HepG2 (cell line): ENCODE data around the gene SBNO1. TPM values are rescaled to one million over a fixed set of nuclear protein-coding genes. Genes with fewer than 3 reads are reported as not detected.
A peak's percentile ranks its signal among the peaks of the same experiment; 100 is the strongest.

Source experiments
- ARNTL ChIP-seq: sonication (generic); formaldehyde crosslinking; IDR thresholded peaks from 2 replicates; pipeline ENCODE4 v1.4.0; 2020; ENCODE audit warnings: mild to moderate bottlenecking, missing genetic modification reagents
- FOSL2 ChIP-seq: sonication (generic); formaldehyde crosslinking; IDR thresholded peaks from 2 replicates; pipeline ENCODE4 v1.4.0; 2020; ENCODE audit warnings: missing genetic modification reagents
- HCFC1 ChIP-seq: fragments of 150-350 bp; IDR thresholded peaks from 2 replicates; pipeline ENCODE4 v1.6.1; 2014; ENCODE audit warnings: low read depth, low read length
- HNRNPH1 ChIP-seq: fragments of 200-400 bp; formaldehyde crosslinking; optimal IDR thresholded peaks from 2 replicates; pipeline ENCODE3; 2017; ENCODE audit warnings: mild to moderate bottlenecking, low read depth, low read length
- KLF11 ChIP-seq: IDR thresholded peaks from 2 replicates; pipeline ENCODE4 v1.6.1; 2016; ENCODE audit warnings: missing compliant biosample characterization
- MXI1 ChIP-seq: IDR thresholded peaks from 3 replicates; pipeline ENCODE4 v1.6.1; 2012; ENCODE audit warnings: low read depth, low read length, inconsistent platforms, borderline replicate concordance
- NR2C2 ChIP-seq: sonication (generic); formaldehyde crosslinking; IDR thresholded peaks from 2 replicates; pipeline ENCODE4 v1.4.0; 2020; ENCODE audit warnings: missing genetic modification reagents, mild to moderate bottlenecking, moderate library complexity, borderline replicate concordance
- SMYD3 ChIP-seq: sonication (generic); formaldehyde crosslinking; IDR thresholded peaks from 2 replicates; pipeline ENCODE4 v1.8.1; 2023; ENCODE audit warnings: mild to moderate bottlenecking, missing genetic modification reagents
- SOX13 ChIP-seq, 3 experiments: fragments of 450-650 bp in 1 of 3; sonication (generic) in 1 of 3; formaldehyde crosslinking in 1 of 3; IDR thresholded peaks in 2 of 3; conservative IDR thresholded peaks in 1 of 3; 2 replicates each; pipeline versions ENCODE4 v1.5.0 to v1.6.1; 2016 to 2020; ENCODE audit warnings: antibody characterized with exemption in 1 of 3, mild to moderate bottlenecking in 1 of 3, missing compliant biosample characterization in 1 of 3, missing genetic modification reagents in 1 of 3, moderate library complexity in 1 of 3
- ZMYM2 ChIP-seq: sonication (generic); formaldehyde crosslinking; IDR thresholded peaks from 2 replicates; pipeline ENCODE4 v1.8.0; 2022; ENCODE audit warnings: mild to moderate bottlenecking, missing genetic modification reagents
- ZNF124 ChIP-seq: sonication (generic); formaldehyde crosslinking; IDR thresholded peaks from 2 replicates; pipeline ENCODE4 v1.4.0; 2020; ENCODE audit warnings: missing genetic modification reagents
- ZNF264 ChIP-seq: sonication (generic); formaldehyde crosslinking; IDR thresholded peaks from 2 replicates; pipeline ENCODE4 v1.4.0; 2020; ENCODE audit warnings: missing genetic modification reagents
- ZNF30 ChIP-seq: sonication (generic); formaldehyde crosslinking; IDR thresholded peaks from 2 replicates; pipeline ENCODE4 v1.5.0; 2020; ENCODE audit warnings: mild to moderate bottlenecking, missing genetic modification reagents
- polyA plus RNA-seq, 8 experiments: library from polyadenylated mRNA; depleted of rRNA in 3 of 8; stranded (reverse) in 7 of 8; unstranded in 1 of 8; fragments of >200 nt; fragmentation: Illumina TruSeq in 4 of 8; extraction: Trizol in 4 of 8; gene quantifications; 2 replicates each; pipeline versions ENCODE4 v1.2.1 to v1.2.3, GENCODE V29; 2011 to 2016; ENCODE audit warnings: low read depth in 4 of 8, missing spikeins in 1 of 8, mixed read lengths in 1 of 8; ENCODE audit not compliant: insufficient read depth in 1 of 8
- total RNA-seq, 5 experiments: library from RNA; depleted of rRNA; stranded (reverse); fragments of >200 nt; fragmentation: Illumina TruSeq; extraction: Trizol; gene quantifications; 2 replicates each; pipeline ENCODE4 v1.2.3, GENCODE V29; 2016; ENCODE audit warnings: low read depth in 1 of 5
- TF ChIP-seq, protein P1 (sequence below): sonication (generic); formaldehyde crosslinking; IDR thresholded peaks from 2 replicates; pipeline ENCODE4 v1.4.0; 2020; ENCODE audit warnings: missing genetic modification reagents, borderline replicate concordance
- TF ChIP-seq, protein P2 (sequence below): sonication (generic); formaldehyde crosslinking; IDR thresholded peaks from 2 replicates; pipeline ENCODE4 v1.8.1; 2023; ENCODE audit warnings: mild to moderate bottlenecking, moderate library complexity, missing genetic modification reagents
- TF ChIP-seq, protein P3 (sequence below): IDR thresholded peaks from 2 replicates; pipeline ENCODE4 v1.6.1; 2016; ENCODE audit warnings: low read depth
- TF ChIP-seq, protein P4 (sequence below), 2 experiments: sonication (generic) in 1 of 2; formaldehyde crosslinking in 1 of 2; IDR thresholded peaks; 2 replicates each; pipeline versions ENCODE4 v1.5.1 to v1.6.1; 2011 to 2020; ENCODE audit warnings: borderline replicate concordance in 1 of 2, low read depth in 1 of 2, low read length in 1 of 2, mild to moderate bottlenecking in 1 of 2, missing genetic modification reagents in 1 of 2, moderate library complexity in 1 of 2
- TF ChIP-seq, protein P5 (sequence below): sonication (generic); formaldehyde crosslinking; IDR thresholded peaks from 2 replicates; pipeline ENCODE4 v1.8.1; 2022; ENCODE audit warnings: low read depth, mild to moderate bottlenecking, missing genetic modification reagents

The SBNO1 gene
- total and polyA plus RNA-seq, 2 of the 13 experiments (the other 11 are each of a cell fraction or from before 2014, with no cell fraction given): 10.9 to 40.2 TPM

DNA sequence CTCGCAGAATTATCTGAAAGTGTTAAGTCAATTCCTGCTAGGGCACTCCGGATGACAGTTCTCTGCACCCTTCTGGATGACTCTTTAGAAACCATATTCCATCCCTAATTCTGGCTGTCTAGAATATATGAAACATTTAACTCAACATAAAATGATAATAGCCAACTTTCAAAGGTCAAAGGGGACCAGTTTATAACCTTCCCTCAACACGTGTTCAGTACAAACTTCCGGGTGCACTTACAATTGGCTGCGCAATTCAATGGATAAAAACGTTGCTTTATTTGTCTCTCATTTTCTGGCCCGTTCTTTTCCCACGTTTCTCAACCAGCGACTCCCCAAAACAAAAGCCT, 1.3 kb downstream of the SBNO1 start (continued):
- TF ChIP-seq ZNF264 (CRISPR knock-in tag) (no peak), ZMYM2 (no peak), ZNF124 (no peak), ARNTL (no peak), SOX13 (IDR thresholded peaks at IDR 0.05) (no peak), SOX13 (CRISPR knock-in tag; conservative IDR thresholded peaks at IDR 0.05 in 1 of 2, IDR thresholded peaks at IDR 0.05 in 1 of 2) (no peak), ZNF30 (CRISPR knock-in tag) (no peak), SMYD3 (CRISPR knock-in tag) (no peak), HCFC1 (no peak), NR2C2 (peak; percentile 67; the same call in 1 of the 2 replicates), FOSL2 (CRISPR knock-in tag) (no peak), KLF11 (no peak), HNRNPH1 (no peak), MXI1 (peak; percentile 58; the same call in 2 of the 3 replicates)
- TF ChIP-seq, protein P1, sequence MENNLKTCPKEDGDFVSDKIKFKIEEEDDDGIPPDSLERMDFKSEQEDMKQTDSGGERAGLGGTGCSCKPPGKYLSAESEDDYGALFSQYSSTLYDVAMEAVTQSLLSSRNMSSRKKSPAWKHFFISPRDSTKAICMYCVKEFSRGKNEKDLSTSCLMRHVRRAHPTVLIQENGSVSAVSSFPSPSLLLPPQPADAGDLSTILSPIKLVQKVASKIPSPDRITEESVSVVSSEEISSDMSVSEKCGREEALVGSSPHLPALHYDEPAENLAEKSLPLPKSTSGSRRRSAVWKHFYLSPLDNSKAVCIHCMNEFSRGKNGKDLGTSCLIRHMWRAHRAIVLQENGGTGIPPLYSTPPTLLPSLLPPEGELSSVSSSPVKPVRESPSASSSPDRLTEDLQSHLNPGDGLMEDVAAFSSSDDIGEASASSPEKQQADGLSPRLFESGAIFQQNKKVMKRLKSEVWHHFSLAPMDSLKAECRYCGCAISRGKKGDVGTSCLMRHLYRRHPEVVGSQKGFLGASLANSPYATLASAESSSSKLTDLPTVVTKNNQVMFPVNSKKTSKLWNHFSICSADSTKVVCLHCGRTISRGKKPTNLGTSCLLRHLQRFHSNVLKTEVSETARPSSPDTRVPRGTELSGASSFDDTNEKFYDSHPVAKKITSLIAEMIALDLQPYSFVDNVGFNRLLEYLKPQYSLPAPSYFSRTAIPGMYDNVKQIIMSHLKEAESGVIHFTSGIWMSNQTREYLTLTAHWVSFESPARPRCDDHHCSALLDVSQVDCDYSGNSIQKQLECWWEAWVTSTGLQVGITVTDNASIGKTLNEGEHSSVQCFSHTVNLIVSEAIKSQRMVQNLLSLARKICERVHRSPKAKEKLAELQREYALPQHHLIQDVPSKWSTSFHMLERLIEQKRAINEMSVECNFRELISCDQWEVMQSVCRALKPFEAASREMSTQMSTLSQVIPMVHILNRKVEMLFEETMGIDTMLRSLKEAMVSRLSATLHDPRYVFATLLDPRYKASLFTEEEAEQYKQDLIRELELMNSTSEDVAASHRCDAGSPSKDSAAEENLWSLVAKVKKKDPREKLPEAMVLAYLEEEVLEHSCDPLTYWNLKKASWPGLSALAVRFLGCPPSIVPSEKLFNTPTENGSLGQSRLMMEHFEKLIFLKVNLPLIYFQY (CRISPR knock-in tag): no peak
- TF ChIP-seq, protein P2, sequence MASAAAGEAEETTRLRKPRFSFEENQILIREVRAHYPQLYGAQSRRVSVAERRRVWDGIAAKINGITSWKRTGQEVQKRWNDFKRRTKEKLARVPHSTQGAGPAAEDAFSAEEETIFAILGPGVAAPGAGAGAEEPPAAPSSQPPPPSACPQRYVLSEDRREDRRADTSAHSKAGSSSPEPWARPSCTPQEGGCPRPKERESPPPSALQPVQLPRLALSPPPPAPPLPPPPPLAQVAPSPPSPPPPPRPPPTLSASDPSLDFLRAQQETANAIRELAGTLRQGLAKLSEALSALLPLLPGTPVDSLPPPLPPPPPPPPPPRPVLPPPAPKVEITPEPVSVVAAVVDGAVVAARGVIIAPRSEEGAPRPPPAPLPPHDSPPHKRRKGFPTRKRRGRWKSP: no peak
- TF ChIP-seq, protein P3, sequence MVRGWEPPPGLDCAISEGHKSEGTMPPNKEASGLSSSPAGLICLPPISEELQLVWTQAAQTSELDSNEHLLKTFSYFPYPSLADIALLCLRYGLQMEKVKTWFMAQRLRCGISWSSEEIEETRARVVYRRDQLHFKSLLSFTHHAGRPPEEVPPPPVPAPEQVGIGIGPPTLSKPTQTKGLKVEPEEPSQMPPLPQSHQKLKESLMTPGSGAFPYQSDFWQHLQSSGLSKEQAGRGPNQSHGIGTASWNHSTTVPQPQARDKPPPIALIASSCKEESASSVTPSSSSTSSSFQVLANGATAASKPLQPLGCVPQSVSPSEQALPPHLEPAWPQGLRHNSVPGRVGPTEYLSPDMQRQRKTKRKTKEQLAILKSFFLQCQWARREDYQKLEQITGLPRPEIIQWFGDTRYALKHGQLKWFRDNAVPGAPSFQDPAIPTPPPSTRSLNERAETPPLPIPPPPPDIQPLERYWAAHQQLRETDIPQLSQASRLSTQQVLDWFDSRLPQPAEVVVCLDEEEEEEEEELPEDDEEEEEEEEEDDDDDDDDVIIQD (CRISPR knock-in tag): no peak
- TF ChIP-seq, protein P4, sequence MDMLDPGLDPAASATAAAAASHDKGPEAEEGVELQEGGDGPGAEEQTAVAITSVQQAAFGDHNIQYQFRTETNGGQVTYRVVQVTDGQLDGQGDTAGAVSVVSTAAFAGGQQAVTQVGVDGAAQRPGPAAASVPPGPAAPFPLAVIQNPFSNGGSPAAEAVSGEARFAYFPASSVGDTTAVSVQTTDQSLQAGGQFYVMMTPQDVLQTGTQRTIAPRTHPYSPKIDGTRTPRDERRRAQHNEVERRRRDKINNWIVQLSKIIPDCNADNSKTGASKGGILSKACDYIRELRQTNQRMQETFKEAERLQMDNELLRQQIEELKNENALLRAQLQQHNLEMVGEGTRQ (IDR thresholded peaks at IDR 0.05; ENCODE audit: low read depth, low read length): no peak; the same call in 1 of the 2 replicates
- TF ChIP-seq, protein P4 (CRISPR knock-in tag; IDR thresholded peaks at IDR 0.05; ENCODE audit: borderline replicate concordance): peak; percentile 27; the same call in 1 of the 2 replicates
- TF ChIP-seq, protein P5, sequence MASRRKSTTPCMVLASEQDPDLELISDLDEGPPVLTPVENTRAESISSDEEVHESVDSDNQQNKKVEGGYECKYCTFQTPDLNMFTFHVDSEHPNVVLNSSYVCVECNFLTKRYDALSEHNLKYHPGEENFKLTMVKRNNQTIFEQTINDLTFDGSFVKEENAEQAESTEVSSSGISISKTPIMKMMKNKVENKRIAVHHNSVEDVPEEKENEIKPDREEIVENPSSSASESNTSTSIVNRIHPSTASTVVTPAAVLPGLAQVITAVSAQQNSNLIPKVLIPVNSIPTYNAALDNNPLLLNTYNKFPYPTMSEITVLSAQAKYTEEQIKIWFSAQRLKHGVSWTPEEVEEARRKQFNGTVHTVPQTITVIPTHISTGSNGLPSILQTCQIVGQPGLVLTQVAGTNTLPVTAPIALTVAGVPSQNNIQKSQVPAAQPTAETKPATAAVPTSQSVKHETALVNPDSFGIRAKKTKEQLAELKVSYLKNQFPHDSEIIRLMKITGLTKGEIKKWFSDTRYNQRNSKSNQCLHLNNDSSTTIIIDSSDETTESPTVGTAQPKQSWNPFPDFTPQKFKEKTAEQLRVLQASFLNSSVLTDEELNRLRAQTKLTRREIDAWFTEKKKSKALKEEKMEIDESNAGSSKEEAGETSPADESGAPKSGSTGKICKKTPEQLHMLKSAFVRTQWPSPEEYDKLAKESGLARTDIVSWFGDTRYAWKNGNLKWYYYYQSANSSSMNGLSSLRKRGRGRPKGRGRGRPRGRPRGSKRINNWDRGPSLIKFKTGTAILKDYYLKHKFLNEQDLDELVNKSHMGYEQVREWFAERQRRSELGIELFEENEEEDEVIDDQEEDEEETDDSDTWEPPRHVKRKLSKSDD (CRISPR knock-in tag): no peak
